Parathyroid adenoma (tissue), 2 donors: ENCODE measurements around the gene SPSB3.

Source experiments
- H2AFZ ChIP-seq: fragments of 300-600 bp; sonication (generic); one replicate; pipeline ENCODE4 v1.7.0; 2017; ENCODE audit warnings: antibody characterized with exemption, mild to moderate bottlenecking
- H3K27ac ChIP-seq: fragments of 300-600 bp; sonication (generic); one replicate; pipeline ENCODE4 v1.7.0; 2017
- H3K27me3 ChIP-seq: fragments of 300-600 bp; sonication (generic); one replicate; pipeline ENCODE4 v1.7.0; 2017; ENCODE audit warnings: low read length; ENCODE audit not compliant: control insufficient read depth, insufficient read depth
- H3K36me3 ChIP-seq: fragments of 300-600 bp; sonication (generic); one replicate; pipeline ENCODE4 v1.7.0; 2017; ENCODE audit warnings: low read length; ENCODE audit not compliant: control insufficient read depth, insufficient read depth
- H3K4me1 ChIP-seq: fragments of 300-600 bp; sonication (generic); one replicate; pipeline ENCODE4 v1.7.0; 2017; ENCODE audit warnings: control low read depth
- H3K4me2 ChIP-seq: fragments of 300-600 bp; sonication (generic); one replicate; pipeline ENCODE4 v1.7.0; 2017; ENCODE audit warnings: low read length
- H3K4me3 ChIP-seq: fragments of 300-600 bp; sonication (generic); one replicate; pipeline ENCODE4 v1.7.0; 2017; ENCODE audit warnings: low read depth, low read length
- H3K79me2 ChIP-seq: fragments of 300-600 bp; sonication (generic); one replicate; pipeline ENCODE4 v1.7.0; 2017; ENCODE audit warnings: control low read depth
- H3K9ac ChIP-seq: fragments of 300-600 bp; sonication (generic); one replicate; pipeline ENCODE4 v1.7.0; 2017; ENCODE audit warnings: mild to moderate bottlenecking
- H3K9me3 ChIP-seq: fragments of 300-600 bp; sonication (generic); one replicate; pipeline ENCODE4 v1.7.0; 2017; ENCODE audit warnings: low read length; ENCODE audit not compliant: control insufficient read depth
- CTCF ChIP-seq: fragments of 300-600 bp; sonication (generic); IDR thresholded peaks from one replicate; pipeline ENCODE4 v1.7.0; 2017; ENCODE audit warnings: antibody characterized with exemption, mild to moderate bottlenecking
- donor health status: primary hyperparathyroidism.

The SPSB3 gene

GRCh38 chr16:1778200-1779179, 3.9 kb downstream of the SPSB3 start:
- TF ChIP-seq CTCF = no peak
- Histone ChIP-seq H3K4me1 (peaks cover 4% of the 10 kb centered on the region), H3K36me3 (no peaks in the 10 kb centered on the region), H2AFZ (no peak overlapping the region), H3K4me3 (no peak overlapping the region), H3K79me2 (peaks cover 9% of the 10 kb centered on the region), H3K4me2 (no peak overlapping the region), H3K27me3 (no peaks in the 10 kb centered on the region), H3K27ac (no peak overlapping the region), H3K9ac (no peak overlapping the region), H3K9me3 (no peaks in the 10 kb centered on the region)

- Histone ChIP-seq H2AFZ (no peak overlapping the region), H3K9me3 (no peaks in the 10 kb centered on the region), H3K27me3 (no peaks in the 10 kb centered on the region), H3K4me2 (no peak overlapping the region), H3K27ac (no peak overlapping the region), H3K4me3 (no peak overlapping the region), H3K9ac (no peak overlapping the region), H3K79me2 (peaks cover 9% of the 10 kb centered on the region), H3K4me1 (peaks cover 4% of the 10 kb centered on the region), H3K36me3 (no peaks in the 10 kb centered on the region)
- no peak for TF ChIP-seq CTCF
These were observed 4.8 kb downstream of the SPSB3 start for GRCh38 chr16:1777375-1778199.

DNA sequence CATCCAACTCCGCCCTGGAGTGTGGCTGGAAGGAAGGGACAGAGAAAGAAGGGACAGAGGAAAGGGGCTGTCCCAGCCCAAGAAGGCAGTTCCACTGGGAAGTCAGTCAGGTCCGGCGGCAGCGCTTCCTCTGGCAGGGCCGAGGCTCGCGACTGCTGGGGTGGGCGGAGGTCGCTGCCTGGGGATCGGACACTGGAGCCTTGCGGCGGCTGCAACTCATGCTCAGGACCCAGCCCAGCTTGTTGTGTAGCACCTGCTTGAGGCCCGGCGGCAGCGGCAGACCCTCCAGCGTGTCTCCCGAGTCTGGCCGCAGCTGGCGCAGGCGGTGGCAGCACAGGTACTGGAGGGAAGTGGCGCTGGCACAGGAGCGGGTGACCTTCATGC, 5.4 kb downstream of the SPSB3 start:
- H3K9me3 ChIP-seq = no peaks in the 10 kb centered on the region
- H3K27me3 ChIP-seq = no peaks in the 10 kb centered on the region
- no peak overlapping the region for H2AFZ ChIP-seq
- no peak for TF ChIP-seq CTCF
- no peak overlapping the region for H3K4me2 ChIP-seq
- H3K4me1 ChIP-seq = peaks cover 4% of the 10 kb centered on the region
- H3K36me3 ChIP-seq = no peaks in the 10 kb centered on the region
- no peak overlapping the region for H3K4me3 ChIP-seq
- H3K79me2 ChIP-seq = peaks cover 9% of the 10 kb centered on the region
- no peak overlapping the region for H3K9ac ChIP-seq
- H3K27ac ChIP-seq = no peak overlapping the region

DNA sequence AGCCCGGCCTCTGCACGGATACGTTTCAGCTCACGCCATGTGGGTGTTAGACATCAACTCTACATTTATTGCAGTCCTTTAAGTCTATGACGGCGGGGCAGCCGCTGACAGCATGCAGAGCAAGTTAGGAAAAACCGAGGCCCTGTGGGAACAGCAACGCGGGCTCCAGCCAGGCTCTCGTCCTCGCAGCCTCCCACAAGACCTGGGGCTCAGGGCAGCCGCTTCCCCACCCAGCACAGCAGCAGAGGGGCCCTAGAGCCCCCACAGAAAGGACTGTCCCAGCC, 5.8 kb downstream of the SPSB3 start:
- no peaks in the 10 kb centered on the region for H3K36me3 ChIP-seq
- peaks cover 4% of the 10 kb centered on the region for H3K4me1 ChIP-seq
- no peak overlapping the region for H3K4me2 ChIP-seq

More for the DNA sequence above, 5.8 kb downstream of the SPSB3 start:
- TF ChIP-seq CTCF = no peak
- Histone ChIP-seq H3K27me3 (no peaks in the 10 kb centered on the region), H3K9ac (no peak overlapping the region), H3K79me2 (peaks cover 9% of the 10 kb centered on the region), H3K9me3 (no peaks in the 10 kb centered on the region), H3K27ac (no peak overlapping the region), H2AFZ (no peak overlapping the region), H3K4me3 (no peak overlapping the region)
